Loucy (cell line): ENCODE measurements around the gene RAB5IF.

Source experiments
- EZH2phosphoT487 ChIP-seq: fragments of 200-600 bp; IDR thresholded peaks from 2 replicates; pipeline ENCODE4 v1.6.1; 2018; ENCODE audit warnings: antibody characterized with exemption, mild to moderate bottlenecking, moderate library complexity, borderline replicate concordance
- TF ChIP-seq, protein P1 (sequence below): fragments of 200-600 bp; sonication (generic); conservative IDR thresholded peaks from 2 replicates; pipeline ENCODE4 v1.5.1; 2014; ENCODE audit warnings: mild to moderate bottlenecking, antibody characterized with exemption, low read length

DNA sequence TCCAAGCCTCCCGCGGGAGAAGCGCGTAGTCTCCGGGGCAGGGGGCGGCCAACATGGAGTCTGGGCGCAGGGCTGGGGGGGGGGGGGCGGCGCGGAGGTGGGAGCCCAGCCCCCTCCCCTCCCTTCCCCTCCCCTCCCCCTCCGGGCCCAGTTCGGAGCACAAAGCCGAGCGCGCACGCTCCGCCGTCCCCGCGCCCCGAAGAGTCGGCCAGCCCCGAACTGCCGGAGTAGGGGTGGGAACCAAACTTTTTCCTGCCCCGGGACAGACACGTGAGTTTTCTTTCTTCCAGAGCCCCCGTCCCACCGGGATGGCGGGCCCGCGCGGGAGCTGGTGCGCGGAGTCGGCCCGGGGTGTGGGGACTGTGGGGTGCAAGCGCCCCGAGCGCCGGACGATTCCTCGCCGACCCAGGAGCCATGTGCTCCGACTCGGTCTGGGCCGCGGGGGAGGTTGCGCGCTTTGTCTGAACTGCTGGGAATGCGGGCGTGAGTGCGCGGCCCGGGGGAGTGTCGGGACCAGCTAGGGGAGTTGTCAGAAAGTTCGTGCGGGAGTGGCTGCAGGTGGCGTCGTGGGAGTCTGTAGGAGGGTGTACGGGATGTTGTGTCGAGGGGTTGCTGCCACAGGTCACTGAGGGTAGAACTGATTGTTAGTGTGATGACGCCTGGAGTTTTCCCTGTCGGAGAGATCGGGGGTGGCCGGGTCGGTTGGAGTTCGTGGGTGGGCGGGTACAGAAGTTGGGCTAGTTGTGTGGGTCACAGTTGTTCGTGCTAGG lies 31.0 kb upstream of the RAB5IF start:
- TF ChIP-seq, protein P1, sequence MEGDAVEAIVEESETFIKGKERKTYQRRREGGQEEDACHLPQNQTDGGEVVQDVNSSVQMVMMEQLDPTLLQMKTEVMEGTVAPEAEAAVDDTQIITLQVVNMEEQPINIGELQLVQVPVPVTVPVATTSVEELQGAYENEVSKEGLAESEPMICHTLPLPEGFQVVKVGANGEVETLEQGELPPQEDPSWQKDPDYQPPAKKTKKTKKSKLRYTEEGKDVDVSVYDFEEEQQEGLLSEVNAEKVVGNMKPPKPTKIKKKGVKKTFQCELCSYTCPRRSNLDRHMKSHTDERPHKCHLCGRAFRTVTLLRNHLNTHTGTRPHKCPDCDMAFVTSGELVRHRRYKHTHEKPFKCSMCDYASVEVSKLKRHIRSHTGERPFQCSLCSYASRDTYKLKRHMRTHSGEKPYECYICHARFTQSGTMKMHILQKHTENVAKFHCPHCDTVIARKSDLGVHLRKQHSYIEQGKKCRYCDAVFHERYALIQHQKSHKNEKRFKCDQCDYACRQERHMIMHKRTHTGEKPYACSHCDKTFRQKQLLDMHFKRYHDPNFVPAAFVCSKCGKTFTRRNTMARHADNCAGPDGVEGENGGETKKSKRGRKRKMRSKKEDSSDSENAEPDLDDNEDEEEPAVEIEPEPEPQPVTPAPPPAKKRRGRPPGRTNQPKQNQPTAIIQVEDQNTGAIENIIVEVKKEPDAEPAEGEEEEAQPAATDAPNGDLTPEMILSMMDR: no peak
- TF ChIP-seq EZH2phosphoT487: no peak
